C4-2B (cell line): ENCODE measurements around the gene F7.
"Not testable (repeated sequence)": the region's sequence is repeated elsewhere in the genome, so short reads cannot be mapped to it uniquely, and the experiment has no call there.

ENCODE experiments used
- H3K27ac ChIP-seq: fragments of 450-650 bp; 2 replicates; pipeline ENCODE4 v1.5.1; 2017
- ZFX ChIP-seq: fragments of 450-650 bp; IDR thresholded peaks from 2 replicates; pipeline ENCODE4 v1.6.1; 2017
- TF ChIP-seq, protein P1 (sequence below): fragments of 450-650 bp; conservative IDR thresholded peaks from 2 replicates; pipeline ENCODE4 v1.5.1; 2017; ENCODE audit warnings: mild to moderate bottlenecking

F7 gene

DNA sequence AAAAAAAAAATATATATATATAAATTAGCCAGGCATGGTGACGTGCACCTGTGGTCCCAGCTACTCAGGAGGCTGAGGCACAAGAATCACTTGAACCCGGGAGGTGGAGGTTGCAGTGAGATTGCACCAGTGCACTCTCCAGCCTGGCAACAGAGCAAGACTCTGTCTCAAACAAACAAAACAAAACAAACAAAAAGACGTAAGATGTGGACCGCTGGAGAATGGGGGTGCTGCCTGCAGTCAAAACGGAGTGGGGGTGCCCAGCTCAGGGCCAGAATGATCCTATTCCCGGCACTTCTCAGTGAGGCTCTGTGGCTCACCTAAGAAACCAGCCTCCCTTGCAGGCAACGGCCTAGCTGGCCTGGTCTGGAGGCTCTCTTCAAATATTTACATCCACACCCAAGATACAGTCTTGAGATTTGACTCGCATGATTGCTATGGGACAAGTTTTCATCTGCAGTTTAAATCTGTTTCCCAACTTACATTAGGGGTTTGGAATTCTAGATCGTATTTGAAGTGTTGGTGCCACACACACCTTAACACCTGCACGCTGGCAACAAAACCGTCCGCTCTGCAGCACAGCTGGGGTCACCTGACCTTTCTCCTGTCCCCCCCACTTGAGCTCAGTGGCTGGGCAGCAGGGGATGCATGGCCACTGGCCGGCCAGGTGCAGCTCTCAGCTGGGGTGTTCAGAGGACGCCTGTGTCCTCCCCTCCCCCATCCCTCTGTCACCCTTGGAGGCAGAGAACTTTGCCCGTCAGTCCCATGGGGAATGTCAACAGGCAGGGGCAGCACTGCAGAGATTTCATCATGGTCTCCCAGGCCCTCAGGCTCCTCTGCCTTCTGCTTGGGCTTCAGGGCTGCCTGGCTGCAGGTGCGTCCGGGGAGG lies at the start of gene F7:
F7 (plus strand) TSS at position 760 of the 889 bp plus-strand sequence; CDS start at position 811, 51 bp downstream.
- H3K27ac ChIP-seq, result peak within 1 kb of the TSS; percentile 20; the same call in 1 of the 2 replicates

DNA sequence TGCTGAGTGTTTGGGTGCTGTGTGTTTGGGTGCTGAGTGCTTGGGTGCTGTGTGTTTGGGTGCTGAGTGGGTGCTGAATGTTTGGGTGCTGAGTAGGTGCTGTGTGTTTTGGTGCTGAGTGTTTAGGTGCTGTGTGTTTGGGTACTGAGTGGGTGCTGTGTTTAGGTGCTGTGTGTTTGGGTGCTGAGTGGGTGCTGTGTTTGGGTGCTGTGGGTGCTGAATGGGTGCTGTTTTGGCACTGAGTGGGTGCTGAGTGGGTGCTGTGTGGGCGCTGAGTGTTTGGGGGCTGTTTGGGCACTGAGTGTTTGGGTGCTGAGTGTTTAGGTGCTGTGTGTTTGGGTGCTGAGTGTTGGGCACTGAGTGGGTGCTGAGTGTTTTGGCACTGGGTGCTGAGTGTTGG lies 48.5 kb upstream of the F7 start:
- no peak overlapping the region for H3K27ac ChIP-seq
- TF ChIP-seq, protein P1, sequence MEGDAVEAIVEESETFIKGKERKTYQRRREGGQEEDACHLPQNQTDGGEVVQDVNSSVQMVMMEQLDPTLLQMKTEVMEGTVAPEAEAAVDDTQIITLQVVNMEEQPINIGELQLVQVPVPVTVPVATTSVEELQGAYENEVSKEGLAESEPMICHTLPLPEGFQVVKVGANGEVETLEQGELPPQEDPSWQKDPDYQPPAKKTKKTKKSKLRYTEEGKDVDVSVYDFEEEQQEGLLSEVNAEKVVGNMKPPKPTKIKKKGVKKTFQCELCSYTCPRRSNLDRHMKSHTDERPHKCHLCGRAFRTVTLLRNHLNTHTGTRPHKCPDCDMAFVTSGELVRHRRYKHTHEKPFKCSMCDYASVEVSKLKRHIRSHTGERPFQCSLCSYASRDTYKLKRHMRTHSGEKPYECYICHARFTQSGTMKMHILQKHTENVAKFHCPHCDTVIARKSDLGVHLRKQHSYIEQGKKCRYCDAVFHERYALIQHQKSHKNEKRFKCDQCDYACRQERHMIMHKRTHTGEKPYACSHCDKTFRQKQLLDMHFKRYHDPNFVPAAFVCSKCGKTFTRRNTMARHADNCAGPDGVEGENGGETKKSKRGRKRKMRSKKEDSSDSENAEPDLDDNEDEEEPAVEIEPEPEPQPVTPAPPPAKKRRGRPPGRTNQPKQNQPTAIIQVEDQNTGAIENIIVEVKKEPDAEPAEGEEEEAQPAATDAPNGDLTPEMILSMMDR, result no peak

More for the DNA sequence above, at the start of gene F7:
- TF ChIP-seq, protein P1, result no peak
- no peak for TF ChIP-seq ZFX

DNA sequence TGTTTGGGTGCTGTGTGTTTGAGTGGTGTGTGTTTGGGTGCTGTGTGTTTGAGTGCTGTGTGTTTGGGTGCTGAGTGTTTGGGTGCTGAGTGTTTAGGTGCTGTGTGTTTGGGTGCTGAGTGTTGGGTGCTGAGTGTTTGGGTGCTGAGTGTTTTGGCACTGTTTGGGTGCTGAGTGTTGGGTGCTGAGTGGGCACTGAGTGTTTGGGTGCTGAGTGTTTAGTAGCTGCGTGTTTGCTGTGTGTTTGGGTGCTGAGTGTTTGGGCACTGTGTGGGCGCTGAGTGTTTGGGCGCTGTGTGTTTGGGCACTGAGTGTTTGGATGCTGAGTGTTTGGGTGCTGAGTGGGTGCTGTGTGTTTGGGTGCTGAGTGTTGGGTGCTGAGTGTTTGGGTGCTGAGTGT lies 48.0 kb upstream of the F7 start:
- not testable (repeated sequence) for H3K27ac ChIP-seq

DNA sequence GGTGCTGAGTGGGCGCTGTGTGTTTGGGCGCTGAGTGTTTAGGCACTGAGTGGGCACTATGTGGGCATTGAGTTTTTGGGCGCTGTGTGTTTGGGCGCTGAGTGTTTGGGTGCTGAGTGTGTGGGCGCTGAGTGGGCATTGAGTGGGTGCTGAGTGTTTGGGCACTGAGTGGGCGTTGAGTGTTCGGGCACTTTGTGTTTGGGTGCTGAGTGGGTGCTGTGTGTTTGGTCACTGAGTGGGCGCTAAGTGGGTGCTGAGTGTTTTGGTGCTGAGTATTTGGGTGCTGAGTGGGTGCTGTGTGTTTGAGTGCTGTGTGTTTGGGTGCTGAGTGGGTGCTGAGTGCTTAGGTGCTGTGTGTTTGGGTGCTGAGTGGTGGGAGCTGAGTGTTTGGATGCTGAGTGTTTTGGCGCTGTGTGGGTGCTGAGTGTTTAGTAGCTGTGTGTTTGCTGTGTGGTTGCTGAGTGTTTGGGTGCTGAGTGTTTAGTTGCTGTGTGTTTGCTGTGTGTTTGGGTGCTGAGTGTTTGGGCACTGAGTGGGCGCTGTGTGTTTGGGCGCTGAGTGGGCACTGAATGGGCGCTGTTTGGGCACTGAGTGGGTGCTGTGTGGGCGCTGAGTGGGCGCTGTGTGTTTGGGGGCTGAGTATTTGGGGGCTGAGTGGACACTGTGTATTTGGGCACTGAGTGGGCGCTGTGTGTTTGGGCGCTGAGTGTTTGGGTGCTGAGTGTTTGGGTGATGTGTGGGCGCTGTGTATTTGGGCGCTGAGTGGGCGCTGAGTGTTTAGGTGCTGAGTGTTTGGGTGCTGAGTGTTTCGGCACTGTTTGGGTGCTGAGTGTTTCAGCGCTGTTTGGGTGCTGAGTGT lies 47.2 kb upstream of the F7 start:
- TF ChIP-seq, protein P1, result no peak
- TF ChIP-seq ZFX, result no peak
- H3K27ac ChIP-seq, result no peak overlapping the region

DNA sequence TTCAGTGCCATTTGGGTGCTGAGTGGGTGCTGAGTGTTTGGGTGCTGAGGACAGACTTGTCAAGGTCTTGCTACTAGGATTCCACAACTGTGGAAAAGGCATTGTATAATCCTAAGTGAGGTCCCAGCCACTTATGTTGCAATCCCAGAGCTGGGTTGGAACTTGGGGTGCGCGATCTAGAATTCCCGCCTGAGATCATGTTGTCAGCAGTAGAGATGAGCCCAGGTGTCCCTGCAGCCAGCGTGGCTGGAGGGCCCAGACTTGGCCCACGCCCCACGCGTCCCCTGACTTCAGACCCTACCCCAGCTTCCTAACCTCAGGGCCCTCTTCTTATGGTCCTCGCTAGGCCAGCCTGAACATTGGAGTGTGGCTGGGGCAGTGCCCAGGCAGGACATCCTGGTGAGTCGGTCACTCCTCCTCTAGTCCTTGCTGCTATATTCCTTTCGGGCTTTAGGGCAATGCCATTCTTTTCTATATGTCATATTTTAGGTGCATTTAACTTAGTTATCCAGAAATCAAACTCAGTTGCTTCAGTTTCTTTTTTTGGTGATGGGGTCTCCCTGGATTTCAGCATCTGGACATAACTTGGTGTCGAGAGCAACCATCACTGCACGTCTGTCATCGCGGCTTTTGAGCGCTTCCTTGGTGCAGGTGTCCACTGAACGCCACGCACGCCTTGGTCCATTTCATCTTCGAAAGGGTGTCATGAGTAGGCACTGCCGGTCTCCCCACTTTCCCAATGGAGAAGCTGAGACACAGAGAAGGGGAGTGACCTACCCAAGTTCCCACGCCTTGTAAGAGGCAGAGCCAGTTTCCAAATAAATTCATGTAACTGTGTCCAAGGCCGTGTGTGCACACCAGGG lies 46.4 kb upstream of the F7 start:
- TF ChIP-seq, protein P1, result no peak
- TF ChIP-seq ZFX, result no peak

DNA sequence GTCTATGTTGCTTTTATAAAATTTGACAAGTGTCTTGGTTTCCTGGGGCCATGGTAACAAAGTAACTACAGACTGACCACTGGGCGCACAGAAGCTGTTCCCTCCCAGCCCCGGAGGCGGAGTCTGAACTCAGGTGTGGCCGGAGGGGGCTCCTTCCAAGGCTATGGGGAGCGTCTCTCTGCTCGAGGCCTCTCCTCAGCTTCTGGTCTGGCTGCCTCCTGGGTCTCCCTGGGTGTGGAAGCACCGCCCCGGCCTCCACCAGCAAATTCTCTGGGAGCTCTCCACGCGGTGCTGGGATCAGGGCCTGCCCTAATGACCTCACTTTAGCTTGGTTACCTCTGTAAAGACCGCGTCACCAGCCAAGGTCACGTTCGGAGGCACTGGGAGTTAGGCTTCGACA lies 45.7 kb upstream of the F7 start:
- H3K27ac ChIP-seq, result no peak overlapping the region
- no peak for TF ChIP-seq ZFX
- TF ChIP-seq, protein P1, result no peak

More for the DNA sequence above, 46.4 kb upstream of the F7 start:
- H3K27ac ChIP-seq, result no peak overlapping the region

DNA sequence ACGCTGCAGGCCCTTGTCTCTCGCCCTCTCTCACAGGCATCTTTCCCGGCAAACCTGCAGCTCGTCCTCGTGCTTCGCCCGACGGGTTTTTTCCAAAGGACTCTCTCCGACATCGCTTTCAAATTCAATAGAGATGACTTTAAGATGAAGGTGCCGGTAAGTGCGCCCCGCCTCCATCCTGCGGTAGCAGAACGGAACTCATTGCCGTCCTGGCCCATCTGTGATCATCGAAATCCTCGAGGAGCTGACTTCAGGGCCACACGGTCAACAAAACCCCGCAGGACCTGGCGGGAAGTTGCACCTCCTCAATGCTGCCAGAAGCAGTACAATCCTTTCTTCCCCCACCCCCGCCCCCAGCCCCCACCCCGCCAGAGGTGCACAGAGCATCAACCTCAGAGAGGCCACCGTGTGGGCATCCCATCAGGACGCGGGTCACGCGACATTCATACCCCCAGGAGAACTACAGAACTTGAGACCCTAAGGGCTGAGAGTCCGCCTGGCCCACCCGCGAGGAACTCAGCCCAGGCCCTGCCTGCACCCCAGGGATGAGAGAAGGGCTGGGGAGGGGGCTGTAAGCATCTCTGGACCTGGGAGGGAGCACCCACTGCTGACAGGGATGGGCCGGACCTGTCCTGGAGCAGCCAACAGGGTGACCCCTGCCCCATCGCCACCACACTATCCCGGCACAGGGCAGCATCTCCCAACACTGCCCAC lies 44.9 kb upstream of the F7 start:
- TF ChIP-seq, protein P1, result no peak
- TF ChIP-seq ZFX, result no peak
- H3K27ac ChIP-seq, result no peak overlapping the region
